HG03354 (cell line): ENCODE results near the gene PPP3CB.
"Not testable (repeated sequence)": the region's sequence is repeated elsewhere in the genome, so short reads cannot be mapped to it uniquely, and the experiment has no call there.

Source experiments
- ATAC-seq: cut with Tn5 transposase; IDR thresholded peaks from one replicate; pipeline ENCODE4 v1.9.1; 2021; ENCODE audit warnings: mild to moderate bottlenecking; ENCODE audit not compliant: unreplicated experiment, poor library complexity, severe bottlenecking

The PPP3CB gene

GRCh38 chr10:73424478-73424877 lies 71.3 kb downstream of the PPP3CB start:
- ATAC-seq = no peak

- ATAC-seq = no peak
These were observed 72.5 kb downstream of the PPP3CB start for GRCh38 chr10:73423309-73423708.

- ATAC-seq = no peak
These were observed 79.3 kb downstream of the PPP3CB start for GRCh38 chr10:73416571-73416970.

- ATAC-seq = peak; percentile 39
These were observed 81.4 kb downstream of the PPP3CB start for GRCh38 chr10:73414230-73414945.

GRCh38 chr10:73413528-73414229 lies 82.1 kb downstream of the PPP3CB start, which contains the start of gene ANXA7:
Gene ANXA7, minus strand, starts transcription at chr10:73414058. Its CDS starts 13,202 bp downstream, at chr10:73400856.
- peak; percentile 90 for ATAC-seq

- peak; percentile 44 for ATAC-seq
These were observed 82.7 kb downstream of the PPP3CB start for GRCh38 chr10:73413108-73413527.

- no peak for ATAC-seq
These were observed 84.9 kb downstream of the PPP3CB start for GRCh38 chr10:73410897-73411296.

- ATAC-seq = no peak
These were observed 86.8 kb downstream of the PPP3CB start for GRCh38 chr10:73408978-73409521.

- ATAC-seq = no peak
These were observed 87.8 kb downstream of the PPP3CB start for GRCh38 chr10:73408061-73408460.

- no peak for ATAC-seq
These were observed 88.3 kb downstream of the PPP3CB start for GRCh38 chr10:73407495-73407894.

GRCh38 chr10:73406846-73407245 lies 89.0 kb downstream of the PPP3CB start:
- no peak for ATAC-seq

GRCh38 chr10:73405556-73405955 lies 90.3 kb downstream of the PPP3CB start:
- no peak for ATAC-seq

- ATAC-seq = no peak
These were observed 91.1 kb downstream of the PPP3CB start for GRCh38 chr10:73404690-73405089.

GRCh38 chr10:73401636-73402035 lies 94.2 kb downstream of the PPP3CB start:
- ATAC-seq = no peak

- no peak for ATAC-seq
These were observed 96.8 kb downstream of the PPP3CB start for GRCh38 chr10:73399063-73399462.

GRCh38 chr10:73398024-73398423 lies 97.8 kb downstream of the PPP3CB start:
- no peak for ATAC-seq

- not testable (repeated sequence) for ATAC-seq
These were observed 101.5 kb downstream of the PPP3CB start for GRCh38 chr10:73394325-73394724.

GRCh38 chr10:73388228-73388627 lies 107.6 kb downstream of the PPP3CB start:
- no peak for ATAC-seq

- no peak for ATAC-seq
These were observed 109.2 kb downstream of the PPP3CB start for GRCh38 chr10:73386583-73386982.
